HG02571 (cell line): ENCODE measurements around the gene PTBP3.
"Not testable (repeated sequence)": the region's sequence is repeated elsewhere in the genome, so short reads cannot be mapped to it uniquely, and the experiment has no call there.

Experiments
- ATAC-seq: cut with Tn5 transposase; IDR thresholded peaks from one replicate; pipeline ENCODE4 v1.9.1; 2021; ENCODE audit warnings: mild to moderate bottlenecking, moderate library complexity; ENCODE audit not compliant: unreplicated experiment

Gene PTBP3

DNA sequence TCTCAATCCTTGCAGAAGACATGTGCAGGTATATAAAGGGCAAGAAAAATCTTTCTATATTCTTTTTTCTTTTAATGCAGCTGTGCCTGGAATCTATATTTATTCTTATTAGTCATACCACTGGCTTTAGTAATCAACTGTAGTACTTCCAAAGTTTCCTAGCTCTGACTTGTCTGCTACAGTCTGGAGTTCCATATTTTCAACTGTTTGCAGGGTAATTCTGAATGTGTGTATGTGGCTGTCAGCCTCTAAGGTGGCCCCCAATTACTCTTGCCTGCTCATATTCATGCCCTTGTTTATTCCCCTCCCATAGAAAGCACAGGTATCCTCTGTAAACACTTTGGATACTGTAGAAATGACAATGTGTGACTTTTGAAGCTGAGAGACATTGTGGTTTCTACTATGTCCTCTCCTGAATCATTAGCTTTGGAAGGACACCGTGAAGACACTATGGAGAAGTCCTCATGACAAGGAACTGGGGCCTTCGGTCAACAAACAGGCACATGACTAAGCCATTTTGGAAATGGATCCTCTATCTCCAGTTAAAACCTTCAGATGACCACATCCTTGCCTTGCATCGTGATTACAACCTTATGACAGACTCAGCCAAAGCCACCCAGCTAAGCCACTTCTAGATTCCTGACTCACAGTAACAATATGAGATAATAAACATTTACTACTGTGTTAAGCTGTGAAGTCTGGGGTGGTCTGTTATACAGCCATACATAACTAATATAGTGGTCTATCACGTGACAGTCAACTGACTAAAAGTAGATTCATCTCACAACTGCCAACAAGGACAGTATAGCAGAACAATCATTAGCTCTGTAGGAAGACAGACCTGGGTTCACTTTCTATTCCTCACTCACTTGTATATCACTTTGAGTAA lies 108.8 kb downstream of the PTBP3 start:
- peak; percentile 61 for ATAC-seq

DNA sequence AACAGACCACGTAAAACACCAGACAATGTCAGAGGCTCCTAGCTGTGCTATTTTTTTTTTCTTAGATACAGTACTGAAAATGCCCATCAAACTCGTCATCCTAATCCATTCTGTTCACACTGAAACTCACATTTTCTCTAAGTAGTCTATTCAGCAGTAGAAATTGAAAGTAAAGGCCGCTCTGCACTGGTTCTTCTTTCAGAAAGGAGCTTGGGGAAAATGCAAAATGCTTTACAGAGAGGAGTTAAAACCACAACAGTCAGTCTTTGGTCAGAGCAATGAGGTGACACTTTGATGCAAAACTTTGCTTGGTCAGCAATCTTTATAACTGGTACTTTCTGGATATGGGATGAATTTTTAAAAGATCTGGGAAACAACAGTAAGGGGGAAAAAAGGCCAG lies 114.5 kb downstream of the PTBP3 start:
- peak; percentile 93 for ATAC-seq

DNA sequence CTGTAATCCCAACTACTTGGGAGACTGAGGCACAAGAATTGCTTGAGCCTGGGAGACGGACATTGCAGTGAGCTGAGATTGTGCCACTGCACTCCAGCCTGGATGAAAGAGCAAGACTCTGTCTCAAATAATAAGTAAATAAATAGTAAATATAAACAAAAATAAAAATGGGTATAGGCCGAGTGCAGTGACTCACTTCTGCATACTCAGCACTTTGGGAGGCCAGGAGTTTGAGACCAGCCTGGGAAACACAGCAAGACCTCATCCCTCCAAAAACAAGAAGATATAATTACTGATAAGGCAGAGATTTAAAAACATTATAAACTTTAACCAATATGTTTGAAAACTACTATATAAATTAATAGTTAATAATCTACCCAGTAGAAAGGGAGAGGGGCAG lies 120.5 kb downstream of the PTBP3 start:
- no peak for ATAC-seq

DNA sequence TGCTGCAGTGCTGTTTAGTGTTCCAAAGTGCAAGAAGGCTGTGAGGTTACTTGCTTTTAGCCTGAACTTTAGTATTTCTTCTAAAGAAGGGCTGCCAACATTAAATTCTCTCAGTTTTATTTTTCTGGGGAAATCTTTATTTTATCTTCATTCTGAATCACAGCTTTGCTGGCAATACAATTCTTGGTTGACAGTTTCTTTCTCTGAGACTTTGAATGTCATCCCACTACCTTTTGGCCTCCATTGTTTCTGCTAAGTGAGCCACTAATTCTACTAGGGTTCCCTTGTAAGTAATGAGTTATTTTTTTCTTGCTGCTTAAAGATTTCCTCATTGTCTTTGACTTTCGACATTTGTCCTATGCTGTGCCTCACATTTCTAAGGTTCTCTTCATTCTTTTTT lies 126.0 kb downstream of the PTBP3 start:
- no peak for ATAC-seq

DNA sequence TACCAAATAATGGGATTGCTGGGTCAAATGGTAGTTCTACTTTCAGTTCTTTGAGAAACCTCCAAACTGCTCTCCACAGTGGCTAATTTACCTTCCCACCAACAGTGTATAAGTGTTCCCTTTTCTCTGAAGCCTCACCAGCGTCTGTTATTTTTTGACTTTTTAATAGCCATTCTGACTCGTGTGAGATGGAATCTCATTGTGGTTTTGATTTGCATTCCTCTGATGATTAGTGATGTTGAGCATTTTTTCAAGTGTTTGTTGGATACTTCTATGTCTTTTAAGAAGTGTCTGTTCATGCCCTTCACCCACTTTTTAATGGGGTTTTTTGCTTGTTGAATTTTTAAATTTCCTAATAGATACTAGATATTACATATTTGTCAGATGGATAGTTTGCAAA lies 129.9 kb downstream of the PTBP3 start:
- no peak for ATAC-seq

DNA sequence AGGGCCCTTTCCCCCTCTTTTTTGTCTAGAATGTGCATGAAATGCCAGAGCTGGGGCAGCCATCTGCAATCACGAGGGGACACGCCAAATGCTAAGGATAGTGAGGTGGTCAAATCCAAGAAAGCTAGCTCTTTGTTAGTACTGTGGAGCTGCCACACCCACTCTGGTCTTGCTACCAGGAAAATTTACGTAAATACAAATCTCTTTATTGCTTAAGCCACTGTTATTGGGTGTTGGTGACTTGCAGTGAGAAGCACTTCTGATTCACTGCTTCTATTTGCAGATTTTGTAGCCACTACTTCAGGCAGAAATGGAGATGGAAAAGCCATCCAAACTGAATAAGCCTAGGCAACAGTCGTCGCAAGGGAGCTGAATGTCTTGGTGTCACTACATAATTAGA lies 132.7 kb downstream of the PTBP3 start:
- ATAC-seq = no peak

DNA sequence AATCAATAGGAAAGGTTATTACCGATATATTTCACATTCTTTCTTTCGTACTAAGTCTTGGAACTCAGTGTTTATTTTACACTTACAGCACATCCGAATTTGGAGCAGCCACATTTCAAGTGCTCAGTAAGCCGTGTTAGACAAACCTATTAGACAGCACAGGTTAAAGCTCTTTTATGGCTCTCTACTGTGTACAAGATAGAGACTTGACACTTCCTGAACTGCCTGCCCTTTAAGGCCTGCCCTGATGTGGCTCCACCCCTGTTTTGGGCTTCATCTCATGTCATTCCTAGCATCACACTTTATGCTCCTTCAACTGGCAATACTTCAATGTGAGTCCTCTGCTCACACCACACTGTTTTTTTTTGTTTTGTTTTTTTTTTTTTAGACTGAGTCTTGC lies 134.8 kb downstream of the PTBP3 start:
- ATAC-seq = no peak

DNA sequence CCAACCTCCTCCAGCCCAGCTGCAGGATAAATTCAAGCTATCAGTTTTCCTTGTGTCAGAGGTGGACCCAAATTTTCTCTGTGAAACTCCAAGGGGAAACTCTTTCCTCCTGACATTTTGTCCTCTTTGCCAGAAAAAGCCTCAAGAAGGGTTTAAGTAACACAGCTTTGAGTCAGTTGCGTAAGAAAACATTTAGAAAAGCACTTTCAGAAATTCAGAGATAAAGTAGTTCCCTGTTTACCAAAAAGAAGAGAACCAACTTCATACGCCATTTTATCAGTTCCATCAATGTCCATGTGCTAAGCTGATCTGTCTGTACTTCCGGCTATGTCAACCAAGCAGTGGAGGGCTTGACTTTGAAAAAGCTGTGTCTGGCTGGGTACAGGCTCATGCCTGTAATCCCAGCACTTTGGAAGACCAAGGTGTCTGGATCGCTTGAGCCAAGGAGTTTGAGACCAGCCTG lies 138.4 kb downstream of the PTBP3 start:
- no peak for ATAC-seq

DNA sequence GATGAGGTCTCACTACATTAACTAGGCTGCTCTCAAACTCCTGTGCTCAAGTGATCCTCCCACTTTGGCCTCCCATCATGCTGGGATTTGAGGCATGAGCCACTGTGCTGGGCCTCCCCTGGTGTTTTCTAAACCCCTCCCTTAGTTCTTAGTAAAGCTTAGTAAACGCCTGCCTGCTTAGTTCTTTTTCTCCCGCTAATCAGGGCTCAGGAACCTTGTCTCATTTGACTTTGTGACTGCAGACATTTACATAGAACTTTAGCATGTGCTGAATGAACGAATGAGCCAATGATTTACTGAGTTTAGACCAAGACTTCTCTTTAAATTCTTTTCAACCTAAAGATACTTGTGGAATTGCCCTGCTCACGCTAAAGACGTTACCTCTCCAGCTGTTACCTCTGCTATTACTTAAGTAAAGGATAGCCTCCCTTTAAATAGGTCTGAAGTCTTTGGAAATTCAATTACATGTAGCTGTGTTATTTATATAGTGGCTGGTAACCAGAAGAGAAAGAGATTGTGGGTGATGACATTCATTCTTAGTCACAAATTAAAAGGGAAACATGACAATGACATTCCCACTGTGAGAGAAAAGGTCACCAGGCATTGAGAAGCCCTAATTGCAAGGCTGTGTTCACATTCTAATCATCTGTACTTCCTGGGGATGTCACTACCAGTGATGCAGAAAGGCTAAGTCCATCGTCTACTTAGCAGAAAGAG lies 139.7 kb downstream of the PTBP3 start:
- no peak for ATAC-seq

DNA sequence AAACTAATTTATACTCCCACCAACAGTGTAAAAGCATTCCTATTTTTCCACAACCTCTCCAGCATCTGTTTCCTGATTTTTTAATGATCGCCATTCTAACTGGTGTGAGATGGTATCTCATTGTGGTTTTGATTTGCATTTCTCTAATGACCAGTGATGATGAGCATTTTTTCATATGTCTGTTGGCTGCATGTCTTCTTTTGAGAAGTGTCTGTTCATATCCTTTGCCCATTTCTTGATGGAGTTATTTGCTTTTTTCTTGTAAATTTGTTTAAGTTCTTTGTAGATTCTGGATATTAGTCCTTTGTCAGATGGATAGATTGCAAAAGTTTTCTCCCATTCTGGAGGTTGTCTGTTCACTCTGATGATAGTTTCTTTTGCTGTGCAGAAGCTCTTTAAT lies 143.1 kb downstream of the PTBP3 start:
- not testable (repeated sequence) for ATAC-seq

DNA sequence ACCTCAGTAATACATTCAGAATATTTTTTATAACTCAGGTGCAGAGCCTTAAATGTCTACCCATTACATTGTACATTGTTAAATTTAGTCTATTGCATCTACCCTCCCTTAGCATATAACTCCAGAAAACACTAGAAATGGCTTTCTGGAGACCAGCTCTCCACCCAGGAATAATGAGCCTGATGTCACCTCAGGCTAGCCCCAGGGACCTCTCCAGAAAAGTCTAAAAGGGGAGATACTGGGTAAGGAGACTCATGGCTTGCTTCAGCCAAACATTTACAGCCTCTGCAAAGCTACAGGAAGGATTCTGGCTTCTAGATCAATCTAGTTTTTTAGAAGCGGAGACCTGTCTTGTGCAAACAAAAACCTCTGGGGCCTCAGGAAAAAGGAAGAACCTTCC lies 144.5 kb downstream of the PTBP3 start:
- no peak for ATAC-seq

DNA sequence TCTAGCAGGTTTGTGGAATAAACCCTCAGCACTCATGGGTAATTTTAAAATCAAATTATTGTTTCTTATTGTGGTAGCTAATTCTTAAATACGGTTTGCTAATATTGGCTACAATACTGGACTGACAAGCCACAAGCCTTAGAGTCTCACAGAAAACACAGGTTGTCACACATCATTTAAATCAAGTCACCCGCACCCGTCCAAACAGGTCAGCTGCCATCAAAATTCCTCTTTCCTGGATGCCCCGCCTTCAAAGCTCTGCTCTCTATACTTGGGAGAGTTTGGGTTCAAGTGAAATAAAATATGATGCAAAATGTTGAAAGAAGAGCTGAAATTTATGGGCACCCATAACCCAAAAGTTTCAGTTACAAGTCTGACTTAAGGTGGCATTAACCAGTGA lies 146.0 kb downstream of the PTBP3 start:
- no peak for ATAC-seq

DNA sequence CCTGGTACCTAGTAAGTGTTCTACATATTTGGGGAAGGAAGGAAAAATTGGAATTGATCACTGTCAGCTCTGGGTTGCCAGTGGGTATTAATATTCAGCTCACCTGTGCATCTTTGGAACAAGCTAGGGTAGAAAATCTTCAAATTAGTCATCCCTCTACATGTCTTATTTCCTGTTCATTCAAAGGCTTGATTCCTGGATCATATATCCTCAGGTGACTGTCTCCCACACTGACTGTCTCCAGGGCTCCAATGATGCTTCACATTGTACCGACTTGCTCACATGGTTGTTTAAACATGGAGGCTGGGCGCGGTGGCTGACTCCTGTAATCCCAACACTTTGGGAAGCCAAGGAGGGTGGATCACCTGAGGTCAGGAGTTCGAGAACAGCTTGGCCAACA lies 146.7 kb downstream of the PTBP3 start:
- no peak for ATAC-seq

DNA sequence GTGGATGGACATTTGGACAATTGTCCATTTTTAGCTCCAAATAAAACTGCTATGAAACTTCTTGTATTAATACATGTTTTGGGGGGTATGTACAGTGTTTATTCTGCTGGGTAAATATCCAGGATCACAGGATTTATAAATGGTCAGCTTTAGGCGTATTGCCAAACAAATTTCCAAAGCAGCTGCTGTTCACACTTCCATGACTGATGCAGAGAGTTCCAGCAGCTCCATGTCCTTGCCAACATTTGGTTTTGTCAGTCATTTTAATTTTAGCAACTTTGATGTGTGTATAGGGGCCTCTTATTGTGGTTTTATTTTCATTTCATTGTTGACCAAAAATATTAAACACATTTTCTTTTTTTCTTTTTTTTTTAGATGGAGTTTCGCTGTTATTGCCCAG lies 148.5 kb downstream of the PTBP3 start:
- ATAC-seq = no peak

DNA sequence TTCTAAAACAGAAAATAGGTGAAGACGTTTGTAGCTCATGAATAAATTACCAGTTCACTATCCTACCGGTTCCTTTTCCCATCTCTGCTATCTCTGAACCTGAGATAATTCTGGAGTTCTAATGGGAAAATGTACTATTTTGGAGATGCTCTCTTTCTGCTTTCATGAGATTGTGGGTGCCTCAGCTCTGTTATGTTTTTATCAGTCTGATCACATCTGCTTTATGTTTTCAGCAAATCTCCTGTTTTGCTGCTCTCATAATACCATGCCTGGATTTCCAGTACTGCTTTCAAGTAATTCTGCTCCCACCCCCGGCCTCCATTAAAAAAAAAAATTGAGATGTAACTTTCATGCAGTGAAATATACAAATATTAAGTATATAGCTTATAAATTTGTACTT lies 149.2 kb downstream of the PTBP3 start:
- ATAC-seq = no peak

DNA sequence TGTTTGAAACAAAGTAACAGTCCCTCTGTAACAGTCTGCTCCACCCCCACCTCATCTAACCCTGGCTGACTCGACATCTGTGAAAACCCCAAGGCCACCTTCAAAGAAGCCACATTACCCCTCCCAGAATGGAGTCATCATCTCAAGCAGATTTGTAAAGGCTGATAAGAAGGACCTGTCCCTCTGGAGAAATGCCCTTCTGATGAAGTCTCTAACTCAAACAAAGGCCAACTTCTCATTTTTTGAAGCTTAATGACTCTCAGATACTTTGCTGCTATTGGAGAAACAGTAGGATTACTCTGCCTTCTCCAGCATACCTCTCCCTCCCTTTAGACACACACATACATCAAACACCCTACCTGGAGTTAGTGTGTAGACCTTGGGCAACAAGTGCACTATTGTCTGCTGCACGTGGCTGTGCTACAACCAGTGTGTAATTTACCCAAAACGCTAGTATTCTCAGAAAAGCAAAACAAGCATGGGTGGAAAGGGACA lies 153.0 kb downstream of the PTBP3 start:
- no peak for ATAC-seq

DNA sequence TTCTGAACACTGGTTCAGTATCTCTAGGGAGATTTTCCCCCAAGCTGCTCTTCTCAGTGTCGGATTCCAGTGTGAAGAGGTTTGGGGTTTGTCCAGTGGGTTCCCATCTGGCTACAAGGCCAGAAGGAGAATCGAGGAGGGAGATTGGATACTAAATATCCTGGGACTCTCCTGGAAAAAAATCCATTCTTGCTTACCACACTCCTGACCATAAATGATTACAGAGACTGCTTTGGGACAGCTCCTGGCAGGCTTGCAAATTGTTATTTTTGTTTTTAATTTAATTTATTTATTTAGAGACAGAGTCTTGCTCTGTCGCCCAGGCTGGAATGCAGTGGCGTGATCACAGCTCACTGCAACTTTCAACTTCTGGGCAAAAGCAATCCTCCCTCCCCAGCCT lies 153.6 kb downstream of the PTBP3 start:
- no peak for ATAC-seq

DNA sequence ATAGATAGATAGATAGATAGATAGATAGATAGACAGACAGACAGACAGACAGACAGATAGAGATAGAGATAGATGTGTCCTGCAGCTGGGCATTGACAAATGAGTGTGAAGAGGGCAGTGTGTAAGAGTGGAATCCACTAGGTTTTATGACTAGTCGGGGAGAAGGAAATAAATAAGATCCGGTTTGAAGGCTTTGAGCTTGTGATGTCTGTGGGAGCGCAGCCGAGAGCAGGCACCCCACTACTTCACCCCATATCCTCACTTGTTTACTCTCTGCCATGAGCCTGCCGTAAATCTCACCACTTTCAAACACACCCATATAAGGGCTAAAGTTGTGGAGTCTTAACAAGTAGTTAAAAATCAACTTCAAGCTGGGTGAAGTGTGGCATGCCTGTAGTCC lies 156.9 kb downstream of the PTBP3 start:
- ATAC-seq = no peak

DNA sequence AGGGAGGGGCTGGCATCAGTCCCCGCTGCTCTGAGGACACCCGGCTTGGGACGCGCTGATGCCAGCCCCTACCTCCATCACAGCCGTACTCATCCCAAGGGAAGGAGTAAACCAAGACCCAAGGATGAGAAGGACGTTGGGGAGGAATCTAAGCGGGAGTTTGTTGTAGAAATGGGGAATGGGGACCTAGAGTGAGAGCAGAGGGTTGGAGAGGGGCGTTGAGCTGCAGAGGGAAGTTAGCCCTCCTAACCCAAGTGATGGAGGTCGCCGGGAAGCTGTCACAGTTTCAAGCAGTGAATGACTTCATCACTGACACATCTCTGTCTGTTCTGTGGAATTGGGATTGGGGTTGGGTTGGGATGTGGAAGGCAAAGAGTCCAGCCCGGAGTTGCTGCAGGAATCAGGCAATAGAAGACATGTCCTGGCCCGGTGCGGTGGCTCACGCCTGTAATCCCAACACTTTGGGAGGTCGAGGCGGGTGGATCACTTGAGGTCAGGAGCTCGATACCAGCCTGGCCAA lies 157.6 kb downstream of the PTBP3 start:
- no peak for ATAC-seq

DNA sequence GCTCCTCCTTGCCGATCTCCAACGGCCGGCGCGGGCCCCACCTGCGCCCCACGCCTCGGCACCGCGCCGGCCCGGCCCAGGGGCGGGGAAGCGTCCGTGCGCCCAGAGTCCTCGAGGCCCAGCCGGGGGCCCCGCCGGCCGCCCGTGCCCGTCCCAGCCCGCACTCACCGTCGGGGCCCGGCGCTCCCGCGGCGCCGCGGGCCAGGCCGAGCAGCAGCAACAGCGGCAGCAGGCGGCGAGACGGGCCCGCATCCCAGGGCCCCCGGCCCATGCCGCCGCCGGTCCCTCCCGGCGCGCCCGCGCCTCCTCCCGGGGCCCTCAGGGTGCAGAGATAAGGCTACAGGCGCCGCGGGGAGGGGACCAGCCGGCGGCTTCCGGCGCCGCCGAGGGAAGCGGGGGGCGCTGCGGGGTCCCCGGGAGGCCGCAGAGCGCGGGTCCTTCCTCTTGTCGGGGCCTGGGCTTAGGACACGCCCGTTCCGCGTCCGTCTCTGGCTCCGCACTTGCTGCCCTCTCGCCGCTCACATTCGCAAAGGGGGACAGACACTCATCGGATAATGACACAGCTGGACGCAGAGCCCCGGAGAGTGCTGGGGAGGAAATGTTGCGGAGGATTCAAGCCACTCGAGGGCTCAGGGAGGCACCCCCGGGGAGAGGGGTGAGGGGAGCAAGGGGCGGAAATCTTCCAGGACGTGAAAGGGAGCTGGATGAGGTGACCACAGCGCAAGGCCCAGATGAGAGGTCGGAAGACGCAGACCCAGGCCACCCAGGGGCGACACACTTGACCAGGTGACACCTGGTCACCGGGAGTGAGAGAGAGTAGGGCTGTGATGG lies 158.2 kb downstream of the PTBP3 start, which contains the start of gene SUSD1:
TSS of gene SUSD1 (minus strand) at position 333 of the 831 bp plus-strand sequence. CDS start at position 271, 62 bp downstream.
- ATAC-seq = peak; percentile 41
